Eye (tissue), 1 donor: ENCODE measurements around the gene MAD2L1BP.
"Not testable (repeated sequence)": the region's sequence is repeated elsewhere in the genome, so short reads cannot be mapped to it uniquely, and the experiment has no call there.

Experiments used
- DNase-seq: peaks from one replicate; pipeline ENCODE4 v3.0.0-alpha.2; 2015

MAD2L1BP gene

DNA sequence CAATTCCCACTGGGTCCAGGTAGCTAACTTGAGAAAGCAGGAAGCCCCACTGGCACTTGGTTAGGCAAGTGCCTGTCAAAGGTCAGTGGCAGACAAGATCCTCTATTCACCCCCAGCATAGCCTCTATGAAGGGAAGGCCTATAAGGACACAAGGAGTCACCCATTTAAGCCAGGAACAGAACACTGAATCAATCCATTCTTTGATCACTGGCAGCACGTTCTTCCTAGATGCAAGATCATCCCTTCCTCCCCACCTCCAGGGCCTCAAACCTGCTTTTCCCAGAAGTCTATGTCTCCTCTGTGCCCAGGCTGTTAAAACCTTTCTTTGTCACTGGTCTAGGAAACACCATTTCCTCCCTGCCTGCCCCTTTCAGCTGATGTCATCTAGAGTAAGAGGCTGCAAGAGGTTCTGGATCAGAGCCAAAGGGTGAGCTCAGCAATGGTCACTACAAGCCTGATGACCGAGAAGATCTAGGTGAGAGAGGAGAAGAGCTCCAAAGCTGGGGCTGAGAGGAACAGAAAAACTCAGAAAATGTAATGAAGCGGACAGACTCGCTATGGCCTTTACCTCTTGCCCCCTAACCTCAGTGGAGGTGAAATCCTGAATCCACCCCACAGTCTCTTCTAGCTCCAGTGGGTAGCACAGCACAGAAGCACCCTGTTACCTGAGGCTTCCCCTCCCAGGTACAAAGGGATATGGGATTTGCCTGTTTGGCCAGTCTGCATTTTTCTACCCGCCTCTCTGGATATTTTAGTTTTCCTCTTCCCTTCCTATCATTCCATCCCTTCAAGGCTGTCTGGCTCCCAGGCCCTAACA, 8.4 kb upstream of the MAD2L1BP start:
- peak; percentile 42 for DNase-seq

DNA sequence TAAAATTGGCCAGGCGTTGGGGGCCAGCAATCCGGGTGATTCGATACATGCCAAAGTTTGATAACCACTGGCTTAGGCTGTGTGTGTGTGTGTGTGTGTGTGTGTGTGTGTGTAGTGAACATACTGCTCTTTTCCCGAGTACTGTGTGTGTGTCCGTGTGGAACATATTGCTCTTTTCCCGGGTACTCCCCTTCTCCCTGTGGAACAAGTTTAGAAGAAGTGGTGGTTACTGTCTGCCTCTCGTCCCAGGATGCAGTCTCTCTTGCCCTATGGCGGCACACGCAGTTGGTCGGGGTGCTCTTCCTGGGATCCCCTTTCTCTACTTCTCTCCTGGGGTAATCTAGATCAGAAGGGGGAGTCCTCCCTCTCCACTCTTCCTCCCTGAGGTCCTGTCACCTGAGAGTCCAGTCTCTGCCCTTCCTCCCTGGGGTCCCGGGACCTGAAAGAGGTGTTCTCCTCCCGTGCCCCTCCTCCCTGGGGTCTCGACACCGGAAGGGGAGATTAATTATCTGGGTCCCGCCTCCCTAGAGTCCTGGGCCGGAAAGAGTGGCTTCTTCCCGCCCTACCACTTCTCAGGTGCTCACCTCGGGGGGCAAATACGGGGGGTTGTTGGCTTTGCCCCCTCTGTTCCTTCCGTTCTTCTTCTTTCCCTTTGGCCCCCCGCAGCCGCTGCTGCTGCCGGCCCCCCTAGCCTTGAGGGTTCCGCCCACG, 7.1 kb upstream of the MAD2L1BP start:
- peak; percentile 84 for DNase-seq

DNA sequence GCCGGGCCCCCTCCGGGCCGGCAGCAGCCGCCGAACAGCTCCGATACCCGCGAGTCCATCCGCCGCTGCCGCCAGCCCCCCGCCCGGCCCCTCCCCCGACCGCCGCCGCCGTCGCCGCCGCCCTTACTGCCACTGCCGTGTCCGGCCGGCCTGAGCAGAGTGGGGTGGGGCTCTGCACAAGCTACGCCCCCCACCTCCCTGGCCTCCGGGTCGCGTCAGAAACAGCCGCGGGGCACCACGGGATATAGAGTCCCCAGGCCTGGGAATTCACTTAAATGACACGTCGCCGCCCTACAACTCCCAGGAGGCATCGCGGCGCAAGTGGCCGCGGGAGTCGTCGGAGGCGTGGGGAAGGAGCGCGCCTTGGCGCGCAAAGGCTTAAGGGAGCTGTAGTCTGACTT, 6.5 kb upstream of the MAD2L1BP start, which contains the start of gene GTPBP2:
TSS of gene GTPBP2 (minus strand) at position 161 of the 401 bp plus-strand sequence. CDS start at position 59, 102 bp downstream.
- peak; percentile 99 for DNase-seq

DNA sequence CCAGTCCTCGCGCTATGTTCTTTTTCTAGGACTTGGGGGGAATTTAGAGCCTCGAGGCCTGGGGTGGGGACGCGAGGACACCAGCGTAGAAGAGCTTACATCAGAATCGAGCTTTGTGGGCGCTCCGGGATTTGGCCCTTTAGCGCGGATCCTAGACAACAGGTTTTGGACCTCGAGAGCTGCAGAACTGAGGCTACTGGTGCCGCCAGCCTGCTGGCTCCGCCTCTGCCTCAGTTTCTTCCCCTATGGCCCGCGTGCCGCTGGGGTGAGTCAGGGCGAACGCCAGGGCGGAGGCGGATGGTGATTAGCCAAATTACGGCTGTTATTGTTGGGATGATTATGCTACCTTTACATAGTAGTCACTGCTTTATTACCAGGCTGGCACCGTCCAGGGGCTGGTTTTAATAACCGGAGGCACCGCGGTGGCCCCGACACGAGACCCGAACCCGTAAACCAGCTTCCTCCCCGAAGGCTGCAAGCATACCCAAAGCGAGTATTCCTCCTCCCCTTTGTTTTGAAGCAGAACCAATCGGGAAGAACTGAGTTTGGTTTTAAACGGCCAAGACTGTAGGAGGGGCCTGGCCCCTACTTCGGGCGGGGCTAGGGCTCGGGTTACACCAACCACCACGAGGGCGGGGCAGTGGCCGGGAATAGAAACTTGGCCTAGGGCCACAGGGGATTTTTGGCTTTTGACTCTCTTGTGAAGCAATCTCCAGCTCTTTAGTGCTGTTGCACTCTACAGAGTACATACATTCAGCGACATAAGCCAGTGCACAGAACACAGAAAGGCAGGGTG, 5.9 kb upstream of the MAD2L1BP start:
- peak; percentile 98 for DNase-seq

DNA sequence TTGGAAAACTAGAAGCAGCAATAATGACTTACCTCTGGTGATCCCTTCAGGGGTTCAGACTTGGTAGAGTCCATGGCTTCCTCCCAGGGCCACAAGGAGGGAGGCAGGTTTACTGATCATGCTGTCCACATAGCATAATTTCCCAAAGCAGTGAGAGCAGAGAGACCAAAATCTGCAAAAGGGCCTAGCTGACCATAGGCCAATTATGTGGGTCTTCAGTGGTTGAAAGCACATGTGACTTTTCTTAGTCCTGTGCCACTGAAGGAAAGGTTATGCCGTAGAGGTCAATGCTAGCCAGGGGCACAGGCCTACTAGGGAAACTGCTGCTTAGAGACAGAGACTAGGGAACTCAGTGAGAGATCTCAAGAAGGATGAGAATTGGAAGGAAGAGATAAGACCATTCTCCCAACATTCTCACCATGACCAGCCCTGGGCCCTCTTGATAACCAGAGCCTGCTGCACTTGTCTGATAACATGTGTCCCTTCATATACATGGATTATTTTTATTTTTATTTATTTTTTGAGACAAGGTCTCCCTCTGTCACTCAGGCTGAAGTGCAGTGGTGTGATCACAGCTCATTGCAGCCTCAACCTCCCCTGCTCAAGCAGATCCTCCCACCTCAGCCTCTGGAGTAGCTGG, 4.5 kb upstream of the MAD2L1BP start:
- DNase-seq = no peak

DNA sequence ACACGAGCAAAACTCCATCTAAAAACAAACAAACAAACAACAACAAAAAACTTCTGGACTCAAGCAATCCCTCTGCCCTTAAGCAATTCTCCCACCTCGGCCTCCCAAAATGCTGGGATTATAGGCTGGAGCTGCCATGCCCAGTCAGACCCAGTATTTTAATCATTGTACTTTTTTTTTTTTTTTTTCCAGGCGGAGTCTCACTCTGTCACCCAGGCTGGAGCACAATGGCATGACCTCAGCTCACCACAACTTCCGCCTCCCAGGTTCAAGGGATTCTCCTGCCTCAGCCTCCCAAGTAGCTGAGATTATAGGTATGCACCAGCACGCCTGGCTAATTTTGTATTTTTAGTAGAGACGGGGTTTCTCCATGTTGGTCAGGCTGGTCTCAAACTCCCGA, 2.6 kb upstream of the MAD2L1BP start:
- DNase-seq = not testable (repeated sequence)

DNA sequence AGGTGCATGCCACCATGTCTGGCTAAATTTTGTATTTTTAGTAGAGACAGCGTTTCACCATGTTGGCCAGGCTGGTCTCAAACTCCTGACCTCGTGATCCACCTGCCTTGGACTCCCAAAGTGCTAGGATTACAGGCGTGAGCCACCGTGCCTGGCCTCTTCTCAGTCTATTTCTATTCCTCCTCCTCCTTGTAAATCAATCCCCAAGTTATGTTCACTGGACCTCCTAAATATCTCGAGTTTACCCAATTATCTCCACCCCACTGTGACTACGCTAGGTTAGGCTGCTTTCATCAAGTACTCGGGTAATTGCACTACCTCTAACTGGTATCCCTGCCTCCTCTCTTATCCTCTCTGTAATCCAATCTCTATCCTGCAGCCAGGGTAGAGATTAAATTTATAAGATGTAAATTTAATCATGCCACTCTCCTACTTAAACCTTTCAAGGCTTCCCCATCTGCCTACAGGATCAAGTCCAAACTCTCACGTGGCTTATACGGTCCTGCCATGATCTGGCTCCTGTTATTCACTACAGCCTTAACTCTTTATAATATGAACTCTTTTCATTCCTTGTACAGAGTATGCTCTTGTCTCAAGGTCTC, 837 bp upstream of the MAD2L1BP start:
- no peak for DNase-seq

DNA sequence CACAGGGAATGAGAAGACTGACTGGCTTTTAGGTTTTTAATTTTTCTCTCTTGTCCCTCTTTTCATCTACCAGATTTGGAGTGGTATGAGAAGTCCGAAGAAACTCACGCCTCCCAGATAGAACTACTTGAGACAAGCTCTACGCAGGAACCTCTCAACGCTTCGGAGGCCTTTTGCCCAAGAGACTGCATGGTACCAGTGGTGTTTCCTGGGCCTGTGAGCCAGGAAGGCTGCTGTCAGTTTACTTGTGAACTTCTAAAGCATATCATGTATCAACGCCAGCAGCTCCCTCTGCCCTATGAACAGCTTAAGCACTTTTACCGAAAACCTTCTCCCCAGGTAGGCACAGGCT, 644 bp downstream of the MAD2L1BP start:
- DNase-seq = no peak

DNA sequence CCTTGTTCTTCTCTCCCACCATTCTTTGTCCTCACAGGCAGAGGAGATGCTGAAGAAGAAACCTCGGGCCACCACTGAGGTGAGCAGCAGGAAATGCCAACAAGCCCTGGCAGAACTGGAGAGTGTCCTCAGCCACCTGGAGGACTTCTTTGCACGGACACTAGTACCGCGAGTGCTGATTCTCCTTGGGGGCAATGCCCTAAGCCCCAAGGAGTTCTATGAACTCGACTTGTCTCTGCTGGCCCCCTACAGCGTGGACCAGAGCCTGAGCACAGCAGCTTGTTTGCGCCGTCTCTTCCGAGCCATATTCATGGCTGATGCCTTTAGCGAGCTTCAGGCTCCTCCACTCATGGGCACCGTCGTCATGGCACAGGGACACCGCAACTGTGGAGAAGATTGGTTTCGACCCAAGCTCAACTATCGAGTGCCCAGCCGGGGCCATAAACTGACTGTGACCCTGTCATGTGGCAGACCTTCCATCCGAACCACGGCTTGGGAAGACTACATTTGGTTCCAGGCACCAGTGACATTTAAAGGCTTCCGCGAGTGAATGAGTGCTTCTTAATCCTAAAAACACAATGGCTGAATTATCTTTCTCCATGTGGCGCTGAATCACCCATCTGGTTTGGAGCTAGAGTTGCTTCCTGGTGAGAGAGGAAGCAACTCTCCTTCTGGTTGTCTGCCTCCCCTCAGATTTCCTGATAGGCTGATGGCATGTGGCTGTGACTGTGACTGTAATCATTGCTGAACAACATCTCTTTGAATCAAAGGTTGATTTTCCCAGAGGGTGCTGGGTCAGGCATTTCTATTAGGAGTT, 4.6 kb downstream of the MAD2L1BP start:
- no peak for DNase-seq

DNA sequence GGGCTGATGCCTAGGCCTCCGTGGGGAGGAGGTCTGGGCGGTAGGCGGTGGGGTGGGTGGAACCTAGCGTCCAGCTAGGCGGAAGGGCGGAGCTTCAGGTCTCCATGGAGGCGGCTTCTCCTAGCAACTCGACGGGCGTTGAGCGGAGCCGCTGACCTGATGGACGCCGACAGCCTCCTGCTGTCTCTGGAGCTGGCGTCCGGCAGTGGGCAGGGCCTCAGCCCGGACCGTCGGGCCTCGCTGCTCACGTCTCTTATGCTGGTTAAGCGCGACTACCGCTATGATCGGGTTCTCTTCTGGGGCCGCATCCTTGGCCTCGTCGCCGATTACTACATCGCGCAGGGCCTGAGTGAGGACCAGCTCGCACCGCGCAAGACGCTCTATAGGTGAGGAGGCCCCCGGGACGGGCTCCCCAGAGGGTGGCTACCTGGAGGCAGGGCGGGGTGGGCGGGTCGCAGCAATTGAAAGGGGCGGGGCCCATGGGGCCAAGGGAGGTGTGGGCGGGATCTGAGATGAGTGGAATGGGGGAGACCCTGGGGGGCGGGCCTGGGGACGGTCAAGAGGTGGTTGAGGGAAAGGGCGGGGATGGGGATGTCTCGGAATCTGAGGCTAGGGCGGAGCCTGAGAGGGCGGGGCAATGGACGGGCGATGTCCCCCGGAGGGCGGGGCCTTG, 9.4 kb downstream of the MAD2L1BP start, which contains the start of gene RSPH9:
TSS of gene RSPH9 (plus strand) at position 97 of the 673 bp plus-strand sequence. CDS start at position 160, 63 bp downstream.
- DNase-seq = peak; percentile 95

DNA sequence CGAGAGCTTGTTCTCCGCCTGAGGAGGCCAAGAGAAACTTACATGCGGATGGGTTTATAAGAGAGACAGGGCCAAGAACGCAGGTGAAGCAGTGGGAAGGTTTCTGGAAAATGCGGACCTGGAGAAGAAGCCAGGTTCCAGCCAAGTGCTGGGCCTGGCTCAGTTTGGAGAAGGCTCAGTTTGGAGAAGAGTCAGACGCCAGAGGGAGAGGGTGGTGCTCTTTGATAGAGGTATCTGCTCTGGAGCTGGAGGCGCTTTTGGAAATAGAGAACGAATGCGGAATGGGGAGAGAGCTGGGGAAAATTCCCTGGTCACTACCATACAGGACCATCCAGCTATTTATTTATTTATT, 9.9 kb downstream of the MAD2L1BP start:
- DNase-seq = no peak

DNA sequence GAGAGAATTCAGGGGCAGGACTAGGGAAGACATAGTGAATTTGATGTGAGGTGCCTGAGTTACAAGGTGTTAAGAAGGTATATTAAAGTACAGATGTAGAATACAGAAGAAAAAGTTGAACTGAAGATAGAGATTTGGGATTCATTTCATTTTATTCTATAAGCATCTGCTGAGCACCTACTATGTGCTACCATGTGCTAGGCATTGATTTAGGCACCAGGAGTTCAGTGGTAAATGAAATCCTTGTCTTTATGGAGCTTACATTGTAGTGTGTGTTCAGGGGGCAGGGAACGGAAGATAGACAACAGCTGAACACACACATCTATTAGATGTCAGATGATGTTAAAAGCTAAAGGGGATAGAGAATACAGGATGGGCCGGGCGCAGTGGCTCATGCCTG, 12.0 kb downstream of the MAD2L1BP start:
- no peak for DNase-seq

DNA sequence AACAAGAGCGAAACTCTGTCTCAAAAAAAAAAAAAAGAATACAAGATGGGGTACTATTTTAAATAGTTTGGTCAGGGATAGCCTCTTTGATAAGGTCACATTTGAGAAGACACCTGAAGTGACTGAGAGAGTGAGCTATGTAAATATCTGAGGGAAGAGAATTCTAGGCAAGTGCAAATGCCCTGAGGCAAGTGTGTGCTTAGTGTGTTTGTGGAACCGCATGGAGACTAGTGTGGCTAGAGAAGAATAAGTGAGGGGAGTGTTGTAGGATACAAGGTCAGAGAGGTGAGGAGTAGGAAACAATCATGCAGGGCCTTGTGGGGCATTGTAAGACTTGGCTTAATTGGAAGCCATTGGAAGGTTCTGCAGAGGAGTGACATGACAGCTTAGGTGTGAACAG, 12.6 kb downstream of the MAD2L1BP start:
- no peak for DNase-seq

DNA sequence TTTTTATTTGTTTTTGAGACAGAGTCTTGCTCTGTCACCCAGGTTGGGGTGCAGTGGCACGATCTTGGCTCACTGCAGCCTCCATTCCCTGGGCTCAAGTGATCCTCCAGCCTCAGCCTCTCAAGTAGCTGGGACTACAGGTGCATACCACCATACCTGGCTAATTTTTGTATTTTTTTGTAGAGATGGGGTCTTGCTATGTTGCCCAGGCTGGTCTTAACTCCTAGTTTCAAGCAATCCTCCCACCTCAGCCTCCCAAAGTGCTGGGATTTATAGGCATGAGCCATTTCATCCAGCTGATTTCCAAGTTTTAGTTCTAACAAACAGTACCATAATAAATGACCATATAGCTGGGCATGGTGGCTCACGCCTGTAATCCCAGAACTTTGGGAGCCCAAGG, 17.2 kb downstream of the MAD2L1BP start:
- DNase-seq = not testable (repeated sequence)

DNA sequence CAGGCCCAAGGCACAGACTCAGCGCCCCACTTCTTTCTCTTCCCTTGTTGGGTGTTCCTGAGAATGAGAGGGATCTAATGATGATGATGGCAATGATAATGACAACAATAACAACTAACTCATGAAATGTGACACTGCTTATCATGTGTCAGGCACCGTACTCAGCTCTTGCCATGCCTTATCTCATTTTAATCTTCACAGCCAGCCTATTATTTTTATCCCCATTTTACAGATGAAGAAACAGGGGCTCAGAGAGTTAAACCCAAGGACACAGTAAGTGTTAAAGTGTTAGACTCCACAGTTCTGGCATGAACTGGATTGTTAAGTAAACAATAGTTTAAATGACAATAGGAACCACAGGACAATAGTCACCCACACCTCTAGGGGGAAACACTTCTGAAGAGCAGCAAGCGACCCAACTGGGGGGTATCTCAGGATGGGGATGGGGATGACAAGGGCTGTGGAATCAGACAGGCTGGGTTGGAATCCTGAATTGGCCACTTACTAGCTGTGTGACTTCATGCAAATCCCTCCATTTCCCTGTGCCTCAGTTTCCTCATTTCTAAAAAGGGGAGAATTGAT, 21.7 kb downstream of the MAD2L1BP start:
- no peak for DNase-seq

DNA sequence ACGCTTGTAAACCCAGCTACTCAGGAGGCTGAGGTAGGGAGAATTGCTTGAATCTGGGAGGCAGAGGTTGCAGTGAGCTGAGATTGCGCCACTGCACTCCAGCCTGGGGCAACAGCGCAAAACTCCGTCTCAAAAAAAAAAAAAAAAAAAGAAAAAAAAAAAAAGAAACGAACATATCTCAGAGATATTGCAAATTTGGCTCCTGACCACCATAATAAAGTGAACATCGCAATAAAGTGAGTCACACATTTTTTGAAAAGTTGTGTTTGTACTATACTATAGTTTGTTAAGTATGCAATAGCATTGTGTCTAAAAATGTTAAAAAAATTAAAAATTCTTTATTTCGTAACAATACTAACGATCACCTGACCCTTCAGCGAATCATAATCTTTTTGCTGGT, 22.5 kb downstream of the MAD2L1BP start:
- DNase-seq = no peak

DNA sequence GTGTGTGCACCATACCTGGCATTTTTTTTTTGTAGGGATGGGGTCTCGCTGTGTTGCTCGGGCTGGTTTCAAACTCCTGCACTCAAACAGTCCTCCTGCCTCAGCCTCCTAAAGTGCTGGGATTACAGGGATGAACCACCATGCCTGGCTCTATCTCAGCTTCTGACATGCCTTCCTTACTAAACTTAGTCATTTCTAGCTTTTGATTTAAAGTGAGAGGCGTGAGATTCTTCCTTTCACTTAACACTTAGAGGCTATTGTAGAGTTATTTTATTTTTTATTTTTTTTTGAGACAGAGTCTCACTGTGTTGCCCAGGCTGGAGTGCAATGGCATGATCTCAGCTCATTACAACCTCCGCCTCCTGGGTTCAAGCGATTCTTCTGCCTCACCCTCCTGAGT, 27.3 kb downstream of the MAD2L1BP start:
- not testable (repeated sequence) for DNase-seq

DNA sequence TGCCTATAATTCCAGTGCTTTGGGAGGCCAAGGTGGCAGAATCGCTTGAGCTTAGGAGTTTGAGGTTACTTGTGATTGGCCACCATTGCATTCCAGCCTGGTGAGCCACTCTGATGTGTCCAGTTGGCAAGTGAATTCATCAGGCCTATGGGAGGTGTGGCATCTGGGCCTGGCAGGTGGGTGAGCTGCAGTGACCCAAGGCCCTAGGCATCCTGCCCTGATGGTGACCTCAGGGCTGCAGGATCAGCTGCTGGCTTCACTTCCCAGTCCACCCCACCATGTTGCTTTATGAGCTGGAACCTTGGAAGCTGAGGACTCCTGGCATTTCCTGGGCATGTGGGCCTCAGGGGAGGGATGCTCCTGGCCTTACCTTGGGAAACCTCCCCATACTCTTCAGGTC, 29.7 kb downstream of the MAD2L1BP start:
- no peak for DNase-seq

DNA sequence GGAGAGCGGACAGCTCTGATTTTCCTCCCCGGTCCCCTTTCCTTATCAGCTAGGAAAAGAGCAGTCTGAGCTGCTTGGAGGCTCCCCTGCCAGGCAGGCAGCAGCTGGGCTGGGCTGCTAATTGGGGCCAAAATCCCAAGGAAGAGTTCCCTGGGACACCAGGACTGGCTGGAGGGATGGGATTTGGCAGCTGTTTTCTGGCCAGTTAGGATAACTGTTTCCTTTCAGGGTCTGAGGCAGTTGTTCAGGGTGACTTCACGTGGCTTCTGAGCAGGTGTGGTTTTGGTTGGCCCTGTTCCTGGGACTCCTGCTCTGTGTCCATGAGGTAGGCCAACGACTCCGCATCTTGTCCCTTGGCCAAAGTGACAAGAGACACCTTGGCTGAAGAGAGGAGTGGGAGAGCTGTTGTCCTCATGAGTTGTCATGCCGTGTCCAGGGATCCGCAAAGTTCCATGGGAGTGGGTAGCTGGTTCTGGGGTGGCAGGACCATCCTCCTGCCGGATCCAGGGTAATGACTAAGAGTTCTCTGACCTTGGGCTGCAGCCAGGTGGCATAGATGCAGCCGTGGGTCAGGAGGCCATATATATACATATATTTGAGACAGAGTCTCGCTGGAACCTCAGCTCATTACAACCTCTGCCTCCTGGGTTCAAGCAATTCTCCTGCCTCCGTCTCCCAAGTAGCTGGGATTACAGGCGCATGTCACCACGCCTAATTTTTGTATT, 30.7 kb downstream of the MAD2L1BP start:
- peak; percentile 18 for DNase-seq
